Measurements from ENCODE around the gene SLC45A2. TPM values are rescaled to one million over a fixed set of nuclear protein-coding genes. Genes with fewer than 3 reads are reported as not detected.
"Not testable (repeated sequence)": the region's sequence is repeated elsewhere in the genome, so short reads cannot be mapped to it uniquely, and the experiment has no call there.

The SLC45A2 gene
- total RNA-seq, result 0.16 TPM

DNA sequence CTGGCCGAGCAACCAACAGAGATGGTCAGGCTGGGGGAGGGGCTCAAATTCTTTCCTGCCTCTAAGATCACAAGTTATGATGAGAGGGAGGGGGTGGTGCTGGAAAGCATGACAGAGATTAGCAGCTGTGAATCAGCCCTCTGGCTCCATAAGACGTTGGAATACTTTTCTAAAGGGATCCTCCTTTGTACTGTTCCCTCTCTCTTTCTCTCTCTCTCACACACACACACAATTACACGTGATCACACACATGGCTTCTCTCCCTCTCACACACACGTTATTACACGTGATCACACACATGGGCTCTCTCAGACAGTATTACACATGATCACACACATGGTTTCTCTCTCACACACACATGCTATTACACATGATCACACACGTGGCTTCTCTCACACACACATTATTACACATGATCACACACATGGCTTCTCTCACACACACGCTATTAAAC, at the start of gene SLC45A2:
TSS of gene SLC45A2 (minus strand) at position 23 of the 454 bp plus-strand sequence. CDS start 110 bp downstream, outside the sequence.
- DNase-seq, result no peak

- no peak for DNase-seq
Observed at GRCh38 chr5:34031966-34032365, 47.5 kb upstream of the SLC45A2 start.

GRCh38 chr5:34031117-34031516, 46.6 kb upstream of the SLC45A2 start:
- no peak for DNase-seq

DNA sequence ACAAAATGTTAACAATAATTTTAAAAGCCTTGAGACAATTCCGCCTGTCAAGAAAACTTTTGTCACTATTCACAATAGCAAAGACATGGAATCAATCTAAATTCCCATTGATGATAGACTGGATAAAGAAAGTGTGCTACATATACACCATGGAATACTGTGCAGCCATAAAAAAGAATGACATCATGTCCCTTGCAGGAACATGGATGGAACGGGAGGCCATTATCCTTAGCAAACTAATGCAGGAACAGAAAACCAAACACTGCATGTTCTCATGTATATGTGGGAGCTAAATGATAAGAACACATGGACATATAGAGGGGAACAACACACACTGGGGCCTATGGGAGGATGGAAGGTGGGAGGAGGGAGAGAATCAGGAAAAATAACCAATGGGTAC, 46.1 kb upstream of the SLC45A2 start:
- DNase-seq, result not testable (repeated sequence)

GRCh38 chr5:34030048-34030447, 45.6 kb upstream of the SLC45A2 start:
- no peak for DNase-seq

- DNase-seq, result no peak
Observed at GRCh38 chr5:34028349-34028748, 43.9 kb upstream of the SLC45A2 start.

- DNase-seq, result no peak
Observed at GRCh38 chr5:34026089-34026761, 41.7 kb upstream of the SLC45A2 start.

GRCh38 chr5:34022121-34022705, 37.7 kb upstream of the SLC45A2 start:
- no peak for DNase-seq

GRCh38 chr5:34021334-34021733, 36.8 kb upstream of the SLC45A2 start:
- no peak for DNase-seq

- no peak for DNase-seq
Observed at GRCh38 chr5:34020726-34021125, 36.2 kb upstream of the SLC45A2 start.

DNA sequence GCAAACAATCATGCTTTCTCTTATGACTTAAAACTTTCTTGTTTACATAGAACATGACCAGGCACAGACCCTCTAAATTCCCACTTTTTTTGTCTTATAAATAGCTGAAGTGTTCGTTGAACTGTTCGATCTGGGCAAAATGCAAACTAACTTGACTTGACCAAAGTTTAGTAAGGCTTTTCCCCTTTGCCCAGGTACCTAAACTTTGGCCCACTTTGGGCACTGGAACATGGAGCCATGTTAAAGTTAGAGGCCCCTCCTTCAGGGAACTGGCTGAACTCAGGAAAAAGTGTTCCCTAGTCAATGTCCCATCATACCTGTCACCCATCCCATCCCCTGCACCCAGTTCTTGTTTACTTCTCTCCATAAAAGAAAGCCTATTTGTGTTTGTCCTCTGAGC, 32.8 kb upstream of the SLC45A2 start:
- no peak for DNase-seq

DNA sequence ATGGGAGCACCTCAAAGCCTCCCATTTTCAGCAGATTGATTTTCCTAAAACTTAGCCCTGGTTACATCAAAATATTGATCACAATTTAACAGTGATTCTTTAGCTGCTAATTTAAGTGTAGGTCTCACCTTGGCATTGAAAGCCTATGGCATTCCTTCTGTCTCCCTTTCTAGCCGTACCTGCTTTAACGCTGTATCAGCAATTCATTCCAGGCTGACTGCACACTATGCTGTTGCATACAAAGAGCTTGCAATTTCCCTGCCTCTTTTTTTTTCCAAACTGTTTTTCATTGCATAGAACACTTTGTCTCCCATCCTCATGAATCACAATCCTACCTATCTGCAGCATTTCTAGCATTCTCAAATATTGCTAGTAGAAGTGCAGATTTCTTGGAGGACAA, 32.3 kb upstream of the SLC45A2 start:
- DNase-seq, result no peak

GRCh38 chr5:34016222-34016621, 31.7 kb upstream of the SLC45A2 start:
- no peak for DNase-seq

DNA sequence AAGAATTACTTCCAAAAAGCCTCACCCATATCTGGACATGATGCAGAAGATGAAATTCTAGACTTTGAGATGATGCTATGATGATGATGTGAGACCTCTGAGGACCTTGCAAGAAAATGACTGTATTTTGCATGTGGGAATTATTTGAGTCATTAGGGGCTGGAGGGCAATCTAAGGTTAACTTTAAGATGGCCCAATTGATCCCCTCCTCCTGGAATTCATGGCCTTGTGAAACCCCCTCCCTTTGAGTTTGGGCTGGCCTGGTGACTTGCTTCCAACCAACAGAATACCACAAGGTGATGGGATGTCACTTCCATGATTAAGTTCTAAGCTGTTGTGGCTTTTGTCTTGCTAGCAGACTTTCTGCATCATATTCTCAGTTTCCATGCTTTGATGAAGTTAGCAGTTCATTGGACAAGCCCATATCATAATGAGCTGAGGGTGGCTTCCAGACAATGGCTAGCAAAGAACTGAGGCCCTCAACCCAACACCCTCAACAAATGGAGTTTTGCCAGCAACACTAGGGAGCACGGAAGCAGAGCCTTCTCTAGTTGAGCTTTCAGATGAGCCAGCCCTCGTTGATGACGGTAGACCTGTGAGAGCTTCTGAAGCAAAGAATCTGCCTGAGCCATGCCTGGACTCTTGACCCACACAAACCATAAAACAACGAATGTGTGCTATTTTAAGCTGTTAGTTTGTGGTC, 30.8 kb upstream of the SLC45A2 start:
- DNase-seq, result no peak

DNA sequence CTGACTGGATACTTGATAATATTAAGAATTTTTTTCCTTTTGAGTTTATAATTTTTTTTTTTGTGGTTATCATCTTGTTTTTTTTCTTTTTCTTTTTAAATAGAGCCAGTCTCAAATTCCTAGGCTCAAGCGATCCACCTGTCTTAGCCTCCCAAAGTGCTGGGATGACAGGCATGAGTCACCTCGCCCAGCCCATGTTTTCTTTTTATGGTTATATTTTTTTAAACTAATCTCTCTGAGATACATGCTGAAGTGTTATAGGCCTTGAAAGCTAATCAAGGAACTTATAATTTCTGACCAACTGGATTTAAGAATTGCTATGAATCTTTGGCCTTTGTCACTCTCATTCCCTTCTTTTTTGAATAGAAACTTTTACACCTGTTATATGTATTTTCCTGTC, 30.1 kb upstream of the SLC45A2 start:
- no peak for DNase-seq

GRCh38 chr5:34013547-34013946, 29.1 kb upstream of the SLC45A2 start:
- DNase-seq, result no peak

- no peak for DNase-seq
Observed at GRCh38 chr5:34012791-34013190, 28.3 kb upstream of the SLC45A2 start.

DNA sequence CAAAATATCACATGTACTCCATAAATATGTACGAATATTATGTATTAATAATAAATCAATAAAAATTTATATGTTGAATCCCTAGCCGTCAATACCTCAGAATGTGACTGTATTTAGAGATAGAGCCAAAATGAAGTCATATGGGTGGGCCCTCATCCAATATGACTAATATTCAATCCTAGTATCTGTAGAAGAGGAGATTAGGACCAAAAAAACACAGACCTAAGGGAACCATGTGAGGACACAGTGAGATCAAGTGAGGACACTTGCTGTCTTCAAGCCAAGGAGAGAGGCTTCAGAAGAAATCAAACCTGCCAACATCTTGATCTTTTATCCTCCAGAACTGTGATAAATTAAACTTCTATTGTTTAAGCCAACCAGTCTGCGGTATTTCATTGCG, 27.0 kb upstream of the SLC45A2 start:
- no peak for DNase-seq

DNA sequence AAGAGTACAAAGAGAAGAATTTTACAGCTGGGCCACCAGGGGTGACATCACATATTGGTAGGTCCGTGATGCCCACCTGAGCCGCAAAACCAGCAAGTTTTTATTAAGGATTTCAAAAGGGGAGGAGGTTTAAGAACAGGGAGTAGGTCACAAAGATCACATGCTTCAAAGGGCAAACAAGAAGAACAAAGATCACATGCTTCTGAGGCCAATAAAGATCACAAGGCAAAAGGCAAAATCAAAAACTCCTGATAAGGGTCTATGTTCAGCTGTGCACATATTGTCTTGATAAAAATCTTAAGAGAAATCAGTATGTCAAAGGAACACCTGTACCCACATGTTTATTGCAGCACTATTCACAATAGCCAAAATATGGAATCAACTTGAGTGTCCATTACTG, 25.7 kb upstream of the SLC45A2 start:
- not testable (repeated sequence) for DNase-seq

GRCh38 chr5:34009610-34010009, 25.1 kb upstream of the SLC45A2 start:
- DNase-seq, result no peak

DNA sequence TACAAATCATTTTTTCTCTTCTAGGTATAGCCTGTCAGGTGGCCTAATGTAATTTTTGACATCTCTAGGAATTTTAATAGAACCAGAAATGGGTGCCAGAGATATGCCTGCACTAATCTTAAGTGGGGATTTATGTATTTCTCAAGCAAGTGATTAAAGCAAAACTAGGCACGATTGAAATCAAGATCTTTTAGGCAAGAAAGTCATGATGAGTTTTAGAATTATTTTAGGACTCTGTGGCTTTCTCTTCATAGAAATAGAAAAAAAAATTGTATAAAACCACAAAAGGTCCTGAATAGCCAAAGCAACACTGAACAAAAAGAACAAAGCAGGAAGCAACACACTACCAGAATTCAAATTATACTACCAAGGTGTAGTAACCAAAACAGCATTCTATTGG, 24.3 kb upstream of the SLC45A2 start:
- DNase-seq, result no peak

DNA sequence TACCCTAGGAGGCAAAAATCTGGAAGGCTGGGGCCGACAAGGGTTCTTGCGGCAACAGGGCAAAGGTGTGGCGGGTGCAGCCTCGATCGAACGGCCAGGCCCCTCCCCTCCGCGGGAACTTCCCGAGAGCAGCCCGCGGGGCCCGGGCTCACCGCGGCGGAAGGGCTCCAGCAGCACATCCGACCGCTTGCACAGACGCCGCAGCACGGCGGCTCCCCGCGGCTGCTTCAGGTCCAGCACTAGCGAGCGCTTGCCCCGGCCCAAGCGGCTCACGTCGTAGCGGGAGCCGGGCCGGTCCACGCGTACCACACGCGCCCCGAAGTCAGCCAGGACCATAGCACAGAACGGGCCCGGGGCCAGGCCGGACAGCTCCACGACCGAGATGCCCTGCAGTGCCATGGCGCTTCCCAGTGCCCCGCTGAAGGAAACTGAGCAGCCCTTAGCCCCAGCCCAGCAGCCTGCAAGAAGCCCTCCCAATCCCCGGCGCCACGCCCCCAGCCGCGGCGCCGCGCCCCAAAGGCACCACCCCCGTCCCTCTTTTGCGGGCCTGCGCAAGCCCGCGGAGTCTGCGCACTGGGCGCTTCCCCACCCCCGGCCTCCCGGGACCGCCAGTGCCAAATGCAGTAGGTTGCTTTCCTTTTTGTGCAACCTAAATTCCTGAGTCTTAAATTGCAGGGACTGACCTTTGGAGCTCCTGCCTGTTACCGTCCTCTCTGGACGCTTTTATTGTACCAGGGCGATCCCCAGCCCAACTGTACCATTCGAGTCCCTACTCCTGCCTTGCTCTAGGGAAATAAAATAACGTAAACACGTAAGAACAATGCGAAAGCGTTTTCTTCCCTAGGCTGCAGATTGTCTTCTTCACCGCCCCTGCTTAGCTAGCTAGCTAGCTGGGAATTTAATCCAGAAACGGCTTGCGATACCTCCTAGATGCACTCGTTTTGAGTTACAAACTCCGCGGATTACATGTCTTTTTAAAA, 23.4 kb upstream of the SLC45A2 start, which contains the start of gene AMACR:
TSS of gene AMACR (minus strand) at position 430 of the 980 bp plus-strand sequence. CDS start at position 399, 31 bp downstream.
- peak; percentile 93 for DNase-seq
